Lower leg skin (tissue), 4 donors: ENCODE data around the gene CDC42SE2. TPM values are rescaled to one million over a fixed set of nuclear protein-coding genes. Genes with fewer than 3 reads are reported as not detected.

Source experiments
- DNase-seq, 2 donors: peaks; one replicate each; pipeline ENCODE4 v3.0.0-alpha.2; 2019; ENCODE audit warnings: low spot score in 2 of 2
- H3K4me3 ChIP-seq: fragments of 200-600 bp; sonication (generic); 2 replicates; pipeline ENCODE4 v1.5.1; 2017; ENCODE audit warnings: mild to moderate bottlenecking, low read depth; ENCODE audit not compliant: poor library complexity, severe bottlenecking
- POLR2A ChIP-seq, 2 donors: fragments of 450-650 bp; IDR thresholded peaks; one replicate each; pipeline ENCODE4 v1.6.1; 2016 to 2017; ENCODE audit warnings: antibody characterized with exemption in 2 of 2, mild to moderate bottlenecking in 1 of 2, moderate library complexity in 1 of 2
- WGBS, 2 donors: methylation state at CpG; one replicate each; pipeline ENCODE4 v1.1.5; 2018; 5-methylcytosine and 5-hydroxymethylcytosine counted together
- intact Hi-C: fragments of 100-400 bp; cut with DNase I; formaldehyde crosslinking; loops from one replicate; pipeline ENCODE4 v1.15.0; 2023; ENCODE audit warnings: low total_unique reads
- total RNA-seq, 4 donors: library from RNA; depleted of rRNA; stranded (reverse); fragments of >200 nt; gene quantifications; one replicate each; pipeline ENCODE4 v1.1.0, GENCODE V29; 2016
- TF ChIP-seq, protein P1 (sequence below), 3 donors: fragments of 450-650 bp; IDR thresholded peaks; one replicate each; pipeline ENCODE4 v1.5.1; 2016; ENCODE audit warnings: antibody characterized with exemption in 3 of 3, mild to moderate bottlenecking in 3 of 3, moderate library complexity in 2 of 3

The CDC42SE2 gene
- total RNA-seq, 4 donors from 2014 or later, result 28.3 to 41.9 (median 34.2) TPM

DNA sequence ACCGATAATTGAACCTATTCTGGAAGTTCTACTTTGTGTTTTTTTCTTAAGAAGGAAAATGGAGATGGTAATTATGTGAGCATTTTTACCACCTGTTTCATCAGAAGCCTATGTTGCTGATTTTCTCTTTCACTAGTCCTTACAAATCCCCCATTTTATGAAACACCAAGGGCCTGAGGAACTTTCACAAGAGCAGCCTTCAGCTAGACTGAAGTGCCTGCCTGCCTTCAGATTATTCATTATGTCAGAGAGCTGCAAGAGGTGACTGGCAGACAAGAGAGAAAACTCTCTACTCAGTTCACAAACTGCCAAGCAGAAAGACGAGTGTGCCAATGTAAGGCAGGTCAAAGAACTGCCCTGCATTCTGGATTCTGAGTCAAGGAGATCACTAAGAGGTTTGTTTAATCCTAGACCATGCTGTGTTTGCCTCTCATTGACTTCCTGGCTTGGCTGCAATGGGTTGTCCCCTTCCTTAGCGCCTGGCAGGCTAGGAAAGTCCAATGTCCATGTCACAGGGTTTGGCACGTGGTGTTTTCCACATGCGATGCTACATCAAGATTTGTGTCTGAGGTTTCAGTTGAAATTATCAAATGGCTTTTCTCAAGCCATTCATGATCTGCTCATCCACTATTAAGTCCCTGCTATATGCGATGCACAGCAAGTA, 143.3 kb downstream of the CDC42SE2 start:
- 92 to 94% methylated on average over 6 of the region's 6 CpGs for WGBS, 2 donors
- intact Hi-C loops, result no loop called here
- TF ChIP-seq, protein P1, sequence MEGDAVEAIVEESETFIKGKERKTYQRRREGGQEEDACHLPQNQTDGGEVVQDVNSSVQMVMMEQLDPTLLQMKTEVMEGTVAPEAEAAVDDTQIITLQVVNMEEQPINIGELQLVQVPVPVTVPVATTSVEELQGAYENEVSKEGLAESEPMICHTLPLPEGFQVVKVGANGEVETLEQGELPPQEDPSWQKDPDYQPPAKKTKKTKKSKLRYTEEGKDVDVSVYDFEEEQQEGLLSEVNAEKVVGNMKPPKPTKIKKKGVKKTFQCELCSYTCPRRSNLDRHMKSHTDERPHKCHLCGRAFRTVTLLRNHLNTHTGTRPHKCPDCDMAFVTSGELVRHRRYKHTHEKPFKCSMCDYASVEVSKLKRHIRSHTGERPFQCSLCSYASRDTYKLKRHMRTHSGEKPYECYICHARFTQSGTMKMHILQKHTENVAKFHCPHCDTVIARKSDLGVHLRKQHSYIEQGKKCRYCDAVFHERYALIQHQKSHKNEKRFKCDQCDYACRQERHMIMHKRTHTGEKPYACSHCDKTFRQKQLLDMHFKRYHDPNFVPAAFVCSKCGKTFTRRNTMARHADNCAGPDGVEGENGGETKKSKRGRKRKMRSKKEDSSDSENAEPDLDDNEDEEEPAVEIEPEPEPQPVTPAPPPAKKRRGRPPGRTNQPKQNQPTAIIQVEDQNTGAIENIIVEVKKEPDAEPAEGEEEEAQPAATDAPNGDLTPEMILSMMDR (IDR thresholded peaks at IDR 0.05), result no peak
- TF ChIP-seq POLR2A (IDR thresholded peaks at IDR 0.05), result no peak
- H3K4me3 ChIP-seq, result no peak overlapping the region
- no peak for DNase-seq

DNA sequence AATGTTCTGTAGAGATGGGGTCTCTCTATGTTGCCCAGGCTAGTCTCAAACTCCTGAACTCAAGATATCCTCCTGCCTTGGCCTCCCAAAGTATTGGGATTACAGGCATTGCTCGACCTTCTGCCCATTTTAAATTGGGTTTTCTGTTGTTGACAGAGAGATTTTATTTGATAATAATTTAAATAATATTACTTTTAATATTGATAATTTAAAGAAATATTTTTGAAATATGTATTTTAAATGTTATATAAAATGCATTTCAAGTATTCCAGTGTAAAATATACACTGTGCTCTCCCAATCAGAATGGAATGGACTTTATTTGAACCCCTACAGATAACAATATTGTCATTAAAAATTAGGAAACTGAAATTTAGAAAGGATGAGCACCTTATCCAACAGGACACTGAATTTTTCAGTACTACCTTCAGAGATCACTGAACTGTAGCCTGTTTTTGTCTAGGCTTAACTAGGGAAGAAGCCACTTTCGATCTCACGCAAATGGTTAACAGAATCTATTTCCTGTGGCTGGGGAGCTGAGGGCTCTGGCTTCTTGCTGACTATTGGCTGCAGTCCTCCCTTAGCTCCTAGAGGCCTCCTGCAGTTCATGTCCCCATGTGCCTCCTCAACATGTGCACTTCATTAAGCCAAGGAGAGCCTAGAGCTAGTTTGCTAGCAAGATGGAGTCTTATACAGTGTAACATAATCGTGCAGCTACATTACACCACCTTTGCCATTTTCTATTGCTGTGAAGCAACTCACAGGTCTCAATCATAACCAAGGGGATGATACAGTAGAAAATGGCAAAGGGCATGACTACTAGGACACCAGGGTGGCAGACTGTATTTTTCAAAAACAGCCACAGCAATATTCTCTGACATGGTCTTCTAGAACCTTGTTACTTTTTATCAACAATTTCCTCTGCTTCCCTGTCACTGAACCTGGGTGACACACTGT, 150.0 kb downstream of the CDC42SE2 start:
- intact Hi-C loops, result loop anchor here (10.0 kb wide), 1 partner anchor 249 kb away; the partner anchor contains the start of gene HINT1
- TF ChIP-seq POLR2A (IDR thresholded peaks at IDR 0.05), result no peak
- TF ChIP-seq, protein P1 (IDR thresholded peaks at IDR 0.05), result no peak
- WGBS, 2 donors, result 79 to 80% methylated on average over 4 of the region's 4 CpGs
- DNase-seq, result no peak
- no peak overlapping the region for H3K4me3 ChIP-seq

- DNase-seq, result no peak
- WGBS, 2 donors, result 62 to 72% methylated on average over 3 of the region's 3 CpGs
- no peak overlapping the region for H3K4me3 ChIP-seq
- intact Hi-C loops, result loop anchor here (10.0 kb wide), 1 partner anchor 252 kb away; the partner anchor contains the start of gene HINT1
- no peak for TF ChIP-seq POLR2A (IDR thresholded peaks at IDR 0.05)
- TF ChIP-seq, protein P1 (IDR thresholded peaks at IDR 0.05), result no peak
Measured at GRCh38 chr5:131416729-131417128, 152.9 kb downstream of the CDC42SE2 start.

GRCh38 chr5:131417240-131417869, 153.5 kb downstream of the CDC42SE2 start:
- no peak overlapping the region for H3K4me3 ChIP-seq
- intact Hi-C loops, result loop anchor here (10.0 kb wide), 1 partner anchor 253 kb away; the partner anchor contains the start of gene HINT1
- WGBS, 2 donors, result 16 to 19% methylated on average over 7 of the region's 7 CpGs
- TF ChIP-seq POLR2A (IDR thresholded peaks at IDR 0.05), result no peak
- TF ChIP-seq, protein P1 (IDR thresholded peaks at IDR 0.05), result peak in 1 of 3 donors; percentile 26
- peak; percentile 63 to 94 for DNase-seq

DNA sequence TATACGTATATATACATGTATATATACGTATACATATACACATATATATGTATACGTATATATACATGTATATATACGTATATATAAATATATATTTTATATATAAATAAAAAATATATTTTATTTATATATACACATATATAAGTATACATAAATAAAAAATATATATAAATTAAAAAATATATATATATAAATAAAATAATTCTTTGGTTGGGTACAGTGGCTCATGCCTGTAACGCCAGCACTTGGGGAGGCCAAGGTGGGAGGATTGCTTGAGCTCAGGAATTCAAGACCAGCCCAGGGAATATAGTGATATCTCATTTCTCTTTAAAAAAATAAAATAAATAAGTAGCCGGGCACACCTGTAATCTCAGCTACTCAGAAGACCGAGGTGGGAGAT, 155.0 kb downstream of the CDC42SE2 start:
- no peak for TF ChIP-seq POLR2A (IDR thresholded peaks at IDR 0.05)
- TF ChIP-seq, protein P1 (IDR thresholded peaks at IDR 0.05), result no peak
- 91 to 95% methylated on average over 7 of the region's 7 CpGs for WGBS, 2 donors
- intact Hi-C loops, result loop anchor here (10.0 kb wide), 1 partner anchor 254 kb away; the partner anchor contains the start of gene HINT1
- H3K4me3 ChIP-seq, result no peak overlapping the region
- no peak for DNase-seq
